IMR-90 (cell line): ENCODE measurements around the gene GOLGA8S. TPM values are rescaled to one million over a fixed set of nuclear protein-coding genes. Genes with fewer than 3 reads are reported as not detected.
"Not testable (repeated sequence)": the region's sequence is repeated elsewhere in the genome, so short reads cannot be mapped to it uniquely, and the experiment has no call there.

Experiments
- ATAC-seq: fragments of 200-7000 bp; cut with Tn5 transposase; 2 replicates; pipeline ENCODE4 v1.9.1; 2020; ENCODE audit warnings: low read depth, mild to moderate bottlenecking, moderate library complexity
- BruUV-seq: library from RNA; stranded (reverse); fragments of 400-500 nt; replicated peaks from 2 replicates; lab custom pipeline; 2021; lab: Mats Ljungman, UMichigan
- CTCF ChIA-PET: fragments of 300-600 bp; formaldehyde crosslinking; extraction: SDS; loops from one replicate; lab custom pipeline; 2021; ENCODE audit warnings: antibody characterized with exemption; lab: Yijun Ruan, JAX
- POLR2A ChIA-PET: fragments of 300-600 bp; sonication (Branson Sonifier 250); formaldehyde crosslinking; loops from one replicate; lab custom pipeline; 2022; ENCODE audit warnings: antibody characterized with exemption; ENCODE audit not compliant: unreplicated experiment; lab: Charles Lee
- DNase-seq: peaks from one replicate; pipeline ENCODE4 v3.0.0; 2013
- H2AFZ ChIP-seq: replicated peaks from 2 replicates; pipeline ENCODE3; 2013; ENCODE audit warnings: low read length, mild to moderate bottlenecking; ENCODE audit not compliant: poor library complexity
- H2AK5ac ChIP-seq: 2 replicates; pipeline ENCODE4 v1.6.1; 2013; ENCODE audit warnings: low read depth, low read length, inconsistent platforms
- H2AK9ac ChIP-seq: replicated peaks from 2 replicates; pipeline ENCODE3; 2013; ENCODE audit warnings: mild to moderate bottlenecking, low read depth, low read length, moderate library complexity; ENCODE audit not compliant: poor library complexity
- H2BK120ac ChIP-seq: 2 replicates; pipeline ENCODE4 v1.6.1; 2013; ENCODE audit warnings: low read depth, low read length, inconsistent platforms
- H2BK15ac ChIP-seq: 3 replicates; pipeline ENCODE4 v1.6.1; 2013; ENCODE audit warnings: low read depth, low read length, inconsistent platforms
- H2BK20ac ChIP-seq: 2 replicates; pipeline ENCODE4 v1.6.1; 2013; ENCODE audit warnings: low read depth, mild to moderate bottlenecking, inconsistent platforms, low read length, moderate library complexity
- H2BK5ac ChIP-seq: 2 replicates; pipeline ENCODE4 v1.6.1; 2013; ENCODE audit warnings: mild to moderate bottlenecking, low read depth, low read length, inconsistent platforms; ENCODE audit not compliant: poor library complexity, severe bottlenecking
- H3K14ac ChIP-seq: replicated peaks from 2 replicates; pipeline ENCODE4 v1.6.1; 2013; ENCODE audit warnings: low read depth, low read length, inconsistent platforms
- H3K18ac ChIP-seq: 2 replicates; pipeline ENCODE4 v1.6.1; 2013; ENCODE audit warnings: low read depth, low read length, control low read depth
- H3K23ac ChIP-seq: 2 replicates; pipeline ENCODE4 v1.6.1; 2013; ENCODE audit warnings: low read depth, low read length, inconsistent platforms
- H3K27ac ChIP-seq: 2 replicates; pipeline ENCODE4 v1.5.1; 2013; ENCODE audit warnings: mild to moderate bottlenecking, control low read depth, low read length; ENCODE audit not compliant: insufficient read depth
- H3K27me3 ChIP-seq: 2 replicates; pipeline ENCODE4 v1.6.1; 2013; ENCODE audit warnings: low read length; ENCODE audit not compliant: control insufficient read depth, insufficient read depth
- H3K36me3 ChIP-seq: 2 replicates; pipeline ENCODE4 v1.6.1; 2013; ENCODE audit warnings: low read length, mixed read lengths; ENCODE audit not compliant: control insufficient read depth, insufficient read depth
- H3K4ac ChIP-seq: 2 replicates; pipeline ENCODE4 v1.6.1; 2013; ENCODE audit warnings: low read depth, low read length, inconsistent platforms
- H3K4me1 ChIP-seq: 2 replicates; pipeline ENCODE4 v1.6.1; 2013; ENCODE audit warnings: low read length, mixed read lengths; ENCODE audit not compliant: control insufficient read depth, insufficient read depth
- H3K4me2 ChIP-seq: 2 replicates; pipeline ENCODE4 v1.6.1; 2013; ENCODE audit warnings: low read depth, mild to moderate bottlenecking, control low read depth, low read length, moderate library complexity
- H3K4me3 ChIP-seq: 2 replicates; pipeline ENCODE4 v1.5.1; 2013; ENCODE audit warnings: low read depth, mild to moderate bottlenecking, control low read depth, low read length, moderate library complexity; ENCODE audit not compliant: insufficient read depth
- H3K56ac ChIP-seq: 2 replicates; pipeline ENCODE4 v1.6.1; 2013; ENCODE audit warnings: low read length, inconsistent platforms; ENCODE audit not compliant: insufficient read depth; ENCODE audit errors: extremely low read depth
- H3K79me1 ChIP-seq, 2 experiments: 2 replicates each; pipeline ENCODE4 v1.6.1; 2013; ENCODE audit warnings: low read length in 2 of 2, inconsistent platforms in 1 of 2, low read depth in 1 of 2
- H3K9ac ChIP-seq: 2 replicates; pipeline ENCODE4 v1.6.1; 2013; ENCODE audit warnings: low read depth, low read length, control low read depth
- H3K9me1 ChIP-seq: 2 replicates; pipeline ENCODE4 v1.6.1; 2013; ENCODE audit warnings: low read length, inconsistent platforms; ENCODE audit not compliant: insufficient read depth
- H3K9me3 ChIP-seq: 2 replicates; pipeline ENCODE4 v1.6.1; 2013; ENCODE audit warnings: low read length; ENCODE audit not compliant: control insufficient read depth, insufficient read depth
- H4K20me1 ChIP-seq: 2 replicates; pipeline ENCODE4 v1.6.1; 2013; ENCODE audit warnings: low read length, inconsistent platforms; ENCODE audit not compliant: insufficient read depth
- H4K5ac ChIP-seq: 2 replicates; pipeline ENCODE4 v1.6.1; 2013; ENCODE audit warnings: mild to moderate bottlenecking, low read depth, low read length, control low read depth
- H4K8ac ChIP-seq, 2 experiments: 2 replicates each; pipeline ENCODE4 v1.6.1; 2013; ENCODE audit warnings: low read depth in 2 of 2, low read length in 2 of 2, control low read depth in 1 of 2, inconsistent platforms in 1 of 2
- H4K91ac ChIP-seq: 2 replicates; pipeline ENCODE4 v1.6.1; 2013; ENCODE audit warnings: low read depth, low read length, inconsistent platforms; ENCODE audit not compliant: insufficient read depth
- WGBS, 2 experiments: methylation state at CpG; one replicate each; pipeline versions ENCODE4 v1.1.5 to v1.1.7; 2013; ENCODE audit warnings: missing lambda C conversion rate in 2 of 2; ENCODE audit not compliant: insufficient read length in 1 of 2; ENCODE audit errors: extremely low coverage in 2 of 2; 5-methylcytosine and 5-hydroxymethylcytosine counted together
- dilution Hi-C: fragments of 300-500 bp; cut with HindIII; formaldehyde crosslinking; loops from one replicate; pipeline ENCODE4 v1.14.3; 2018; ENCODE audit warnings: low sequenced_read_pairs; ENCODE audit not compliant: unreplicated experiment
- in situ Hi-C: fragments of 300-500 bp; cut with MboI; formaldehyde crosslinking; loops from 3 replicates; pipeline ENCODE4 v1.14.3; 2019; ENCODE audit warnings: low sequenced_read_pairs, inconsistent platforms, mixed read lengths
- intact Hi-C: fragments of 100-400 bp; cut with micrococcal nuclease; formaldehyde crosslinking; loops from 2 replicates; pipeline ENCODE4 v1.10.0; 2022
- polyA plus RNA-seq, 3 experiments: library from polyadenylated mRNA; depleted of rRNA; stranded (reverse); fragments of >200 nt; gene quantifications; 2 replicates each; pipeline ENCODE4 v1.2.3, GENCODE V29; 2012; ENCODE audit warnings: low replicate concordance in 1 of 3
- total RNA-seq: library from RNA; depleted of rRNA; stranded (reverse); fragments of >200 nt; gene quantifications from 2 replicates; pipeline ENCODE4 v1.2.3, GENCODE V29; 2012

The GOLGA8S gene
- total and polyA plus RNA-seq, 2 of the 4 experiments (the other 2 are of a cell fraction), result under 0.01 to 0.03 TPM

DNA sequence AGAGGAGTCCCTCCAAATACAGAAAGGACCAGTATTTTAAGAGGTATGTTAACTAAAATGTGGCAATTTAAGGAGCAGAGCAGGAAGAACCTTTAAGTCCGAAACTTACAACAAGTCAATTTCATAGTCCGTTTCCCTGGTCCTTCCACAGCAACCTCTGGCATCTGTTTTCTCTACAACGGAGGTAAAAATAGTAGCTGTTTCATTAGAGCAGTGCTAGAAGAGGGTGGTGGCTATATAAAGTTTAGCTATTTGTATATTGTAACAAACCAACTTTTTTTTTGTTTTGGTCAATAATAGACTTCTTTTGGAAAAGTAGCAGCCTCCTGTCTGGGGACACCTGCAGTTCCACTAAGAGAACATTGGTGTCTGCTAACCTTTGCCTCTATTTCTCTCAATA lies 17.3 kb downstream of the GOLGA8S start:
- H4K20me1 ChIP-seq, H3K27ac ChIP-seq, H2AK5ac ChIP-seq, dilution Hi-C loops, H3K4me3 ChIP-seq, H2AFZ ChIP-seq, H3K9me3 ChIP-seq, H2BK120ac ChIP-seq, BruUV-seq, H4K5ac ChIP-seq, H3K23ac ChIP-seq, H3K36me3 ChIP-seq, H4K91ac ChIP-seq, H3K14ac ChIP-seq, intact Hi-C loops, CTCF ChIA-PET, H3K4me2 ChIP-seq, H3K9ac ChIP-seq, H2AK9ac ChIP-seq, in situ Hi-C loops, DNase-seq, ATAC-seq, H3K79me1 ChIP-seq, POLR2A ChIA-PET, H3K4me1 ChIP-seq, H3K27me3 ChIP-seq, H2BK15ac ChIP-seq, H3K9me1 ChIP-seq, H2BK5ac ChIP-seq, H2BK20ac ChIP-seq, H3K56ac ChIP-seq, H4K8ac ChIP-seq, H3K4ac ChIP-seq, H3K18ac ChIP-seq: not testable (repeated sequence)
- WGBS, 2 experiments, result no CpG with 5 or more reads among the region's 3 CpGs
